ENCODE measurements around the gene HCFC1. TPM values are rescaled to one million over a fixed set of nuclear protein-coding genes. Genes with fewer than 3 reads are reported as not detected.

The HCFC1 gene
- total RNA-seq, 1 donor from 2014 or later, result 61.2 TPM

DNA sequence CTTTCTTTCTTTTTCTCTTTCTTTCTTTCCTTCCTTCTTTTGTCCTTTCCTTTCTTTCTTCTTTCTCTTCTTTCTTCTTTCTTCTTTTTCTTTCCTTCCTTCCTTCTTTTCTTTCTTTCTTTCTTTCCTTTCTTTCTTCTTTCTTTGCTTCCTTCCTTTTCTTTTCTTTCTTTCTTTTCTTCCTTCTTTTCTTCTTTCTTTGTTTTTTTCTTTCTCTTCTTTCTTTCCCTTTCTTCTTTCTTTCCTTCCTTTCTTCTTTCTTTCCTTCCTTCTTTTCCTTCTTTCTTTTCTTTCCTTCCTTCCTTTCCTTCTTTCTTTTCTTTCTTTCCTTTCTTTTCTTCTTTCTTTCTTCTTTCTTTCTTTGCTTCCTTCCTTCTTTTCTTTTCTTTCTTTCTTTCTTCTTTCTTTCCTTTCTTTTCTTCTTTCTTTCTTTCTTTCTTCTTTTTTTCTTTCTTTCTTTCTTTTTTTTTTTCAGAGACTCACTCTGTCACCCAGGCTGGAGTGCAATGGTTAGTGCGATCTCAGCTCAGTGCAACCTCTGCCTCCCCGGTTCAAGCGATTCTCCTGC lies 19.5 kb upstream of the HCFC1 start:
- Mint-ChIP-seq H3K9me3 (ENCODE audit: unreplicated experiment) (no peaks in the 10 kb centered on the region), H3K36me3 (ENCODE audit: low read depth, unreplicated experiment) (no peaks in the 10 kb centered on the region), H3K27me3 (ENCODE audit: low read depth, unreplicated experiment) (no peaks in the 10 kb centered on the region), H3K4me1 (ENCODE audit: low read depth, unreplicated experiment) (no peaks in the 10 kb centered on the region), H3K4me3 (ENCODE audit: unreplicated experiment) (no peak overlapping the region), H3K27ac (ENCODE audit: unreplicated experiment) (no peak overlapping the region)
- Histone ChIP-seq H4K20me1 (ENCODE audit: insufficient read depth, low read length) (no peaks in the 10 kb centered on the region), H3K4me1 (ENCODE audit: insufficient read depth, low read length) (no peaks in the 10 kb centered on the region), H3K79me2 (ENCODE audit: insufficient read depth, low read length) (no peaks in the 10 kb centered on the region), H3K4me3 (ENCODE audit: insufficient read depth, low read depth, low read length) (no peak overlapping the region), H3K9me3 (ENCODE audit: insufficient read depth, low read depth, low read length) (no peaks in the 10 kb centered on the region), H3K27ac (ENCODE audit: low read depth, low read length) (no peak overlapping the region), H3K4me2 (ENCODE audit: low read length) (no peak overlapping the region), H3K36me3 (ENCODE audit: insufficient read depth, low read length) (no peaks in the 10 kb centered on the region), H3K9ac (ENCODE audit: low read length) (no peak overlapping the region), H3K27me3 (ENCODE audit: insufficient read depth, low read length) (no peaks in the 10 kb centered on the region), H2AFZ (ENCODE audit: low read depth, low read length) (no peak overlapping the region)
- DNase-seq (ENCODE audit: low read depth) (no peak), FAIRE-seq (no peak)
- TF ChIP-seq, protein P1, sequence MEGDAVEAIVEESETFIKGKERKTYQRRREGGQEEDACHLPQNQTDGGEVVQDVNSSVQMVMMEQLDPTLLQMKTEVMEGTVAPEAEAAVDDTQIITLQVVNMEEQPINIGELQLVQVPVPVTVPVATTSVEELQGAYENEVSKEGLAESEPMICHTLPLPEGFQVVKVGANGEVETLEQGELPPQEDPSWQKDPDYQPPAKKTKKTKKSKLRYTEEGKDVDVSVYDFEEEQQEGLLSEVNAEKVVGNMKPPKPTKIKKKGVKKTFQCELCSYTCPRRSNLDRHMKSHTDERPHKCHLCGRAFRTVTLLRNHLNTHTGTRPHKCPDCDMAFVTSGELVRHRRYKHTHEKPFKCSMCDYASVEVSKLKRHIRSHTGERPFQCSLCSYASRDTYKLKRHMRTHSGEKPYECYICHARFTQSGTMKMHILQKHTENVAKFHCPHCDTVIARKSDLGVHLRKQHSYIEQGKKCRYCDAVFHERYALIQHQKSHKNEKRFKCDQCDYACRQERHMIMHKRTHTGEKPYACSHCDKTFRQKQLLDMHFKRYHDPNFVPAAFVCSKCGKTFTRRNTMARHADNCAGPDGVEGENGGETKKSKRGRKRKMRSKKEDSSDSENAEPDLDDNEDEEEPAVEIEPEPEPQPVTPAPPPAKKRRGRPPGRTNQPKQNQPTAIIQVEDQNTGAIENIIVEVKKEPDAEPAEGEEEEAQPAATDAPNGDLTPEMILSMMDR (IDR thresholded peaks at IDR 0.05; ENCODE audit: insufficient read depth, low read depth, low read length), result no peak
- no peak for TF ChIP-seq EZH2 (IDR thresholded peaks at IDR 0.05; ENCODE audit: insufficient read depth, low read length)

DNA sequence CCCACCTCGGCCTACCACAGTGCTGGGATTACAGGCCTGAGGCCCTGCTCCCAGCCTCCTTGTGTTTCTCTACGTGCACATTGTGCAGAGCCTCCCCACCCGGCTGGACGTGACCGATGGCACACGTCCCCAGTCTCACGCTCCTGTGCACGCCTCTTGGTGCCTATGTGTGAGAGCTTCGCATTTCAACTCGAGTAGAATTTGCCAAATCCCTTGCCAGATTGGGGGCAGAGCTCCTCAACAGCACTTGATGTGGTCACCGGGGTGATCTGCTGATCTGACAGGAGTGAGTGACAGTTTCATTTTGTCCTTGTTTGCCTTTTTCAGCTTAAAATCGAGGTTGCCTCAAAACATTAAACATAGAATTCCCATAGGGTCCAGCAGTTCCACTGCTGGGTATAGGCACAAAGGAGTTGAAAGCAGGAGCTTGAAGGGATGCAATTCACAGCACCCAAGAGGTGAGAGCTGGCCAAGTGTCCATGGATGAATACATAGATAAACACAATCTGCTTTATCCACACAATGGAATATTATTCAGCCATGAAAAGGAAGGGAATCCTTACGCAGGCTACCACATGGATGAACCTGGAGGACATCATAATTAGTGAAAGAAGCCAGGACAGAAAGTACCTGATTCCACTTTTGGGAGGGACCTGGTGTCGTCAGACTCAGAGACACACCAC lies 18.5 kb upstream of the HCFC1 start:
- H3K9me3 Mint-ChIP-seq (ENCODE audit: unreplicated experiment), result no peaks in the 10 kb centered on the region
- H3K4me1 ChIP-seq (ENCODE audit: insufficient read depth, low read length), result no peaks in the 10 kb centered on the region
- H4K20me1 ChIP-seq (ENCODE audit: insufficient read depth, low read length), result no peaks in the 10 kb centered on the region
- H3K36me3 ChIP-seq (ENCODE audit: insufficient read depth, low read length), result no peaks in the 10 kb centered on the region
- H3K9me3 ChIP-seq (ENCODE audit: insufficient read depth, low read depth, low read length), result no peaks in the 10 kb centered on the region
- TF ChIP-seq, protein P1 (IDR thresholded peaks at IDR 0.05; ENCODE audit: insufficient read depth, low read depth, low read length), result no peak
- TF ChIP-seq EZH2 (IDR thresholded peaks at IDR 0.05; ENCODE audit: insufficient read depth, low read length), result no peak
- H3K4me3 Mint-ChIP-seq (ENCODE audit: unreplicated experiment), result no peak overlapping the region
- H3K27me3 ChIP-seq (ENCODE audit: insufficient read depth, low read length), result no peaks in the 10 kb centered on the region
- no peak overlapping the region for H3K9ac ChIP-seq (ENCODE audit: low read length)
- no peaks in the 10 kb centered on the region for H3K79me2 ChIP-seq (ENCODE audit: insufficient read depth, low read length)
- H3K4me3 ChIP-seq (ENCODE audit: insufficient read depth, low read depth, low read length), result no peak overlapping the region
- H2AFZ ChIP-seq (ENCODE audit: low read depth, low read length), result no peak overlapping the region
- DNase-seq (ENCODE audit: low read depth) (no peak), FAIRE-seq (peak; percentile 54)
- H3K27ac Mint-ChIP-seq (ENCODE audit: unreplicated experiment), result no peak overlapping the region
- H3K36me3 Mint-ChIP-seq (ENCODE audit: low read depth, unreplicated experiment), result no peaks in the 10 kb centered on the region
- H3K27me3 Mint-ChIP-seq (ENCODE audit: low read depth, unreplicated experiment), result no peaks in the 10 kb centered on the region
- H3K4me1 Mint-ChIP-seq (ENCODE audit: low read depth, unreplicated experiment), result no peaks in the 10 kb centered on the region
- no peak overlapping the region for H3K4me2 ChIP-seq (ENCODE audit: low read length)
- H3K27ac ChIP-seq (ENCODE audit: low read depth, low read length), result no peak overlapping the region

DNA sequence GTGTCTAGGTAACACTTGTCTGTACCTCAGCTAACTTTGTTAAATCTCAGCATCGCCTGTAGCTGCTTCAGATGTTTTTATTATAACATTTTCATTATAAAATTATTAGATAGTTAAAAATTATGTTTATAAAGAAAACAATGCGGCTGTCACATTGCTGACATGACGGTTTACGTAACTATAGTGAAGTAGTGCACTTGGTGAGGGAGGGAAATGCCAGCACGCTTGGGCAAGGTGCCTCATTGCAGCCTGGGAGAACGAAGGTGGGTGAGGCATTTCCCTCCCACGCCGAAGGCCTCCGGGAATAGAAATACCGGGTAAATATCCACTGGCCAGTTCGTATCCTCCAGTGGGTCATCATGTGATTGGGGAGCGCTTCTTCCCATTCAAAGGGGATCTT lies 16.9 kb upstream of the HCFC1 start:
- Mint-ChIP-seq H3K9me3 (ENCODE audit: unreplicated experiment) (no peaks in the 10 kb centered on the region), H3K4me1 (ENCODE audit: low read depth, unreplicated experiment) (no peaks in the 10 kb centered on the region)

More for the DNA sequence above, 16.9 kb upstream of the HCFC1 start:
- DNase-seq (ENCODE audit: low read depth), result no peak
- H4K20me1 ChIP-seq (ENCODE audit: insufficient read depth, low read length), result no peaks in the 10 kb centered on the region
- no peaks in the 10 kb centered on the region for H3K79me2 ChIP-seq (ENCODE audit: insufficient read depth, low read length)
- H2AFZ ChIP-seq (ENCODE audit: low read depth, low read length), result no peak overlapping the region
- no peaks in the 10 kb centered on the region for H3K27me3 ChIP-seq (ENCODE audit: insufficient read depth, low read length)
- Mint-ChIP-seq H3K4me3 (ENCODE audit: unreplicated experiment) (no peak overlapping the region), H3K27me3 (ENCODE audit: low read depth, unreplicated experiment) (no peaks in the 10 kb centered on the region), H3K36me3 (ENCODE audit: low read depth, unreplicated experiment) (no peaks in the 10 kb centered on the region), H3K27ac (ENCODE audit: unreplicated experiment) (no peak overlapping the region)
- TF ChIP-seq, protein P1 (IDR thresholded peaks at IDR 0.05; ENCODE audit: insufficient read depth, low read depth, low read length), result no peak
- TF ChIP-seq EZH2 (IDR thresholded peaks at IDR 0.05; ENCODE audit: insufficient read depth, low read length), result no peak
- no peak overlapping the region for H3K27ac ChIP-seq (ENCODE audit: low read depth, low read length)
- no peaks in the 10 kb centered on the region for H3K9me3 ChIP-seq (ENCODE audit: insufficient read depth, low read depth, low read length)
- H3K36me3 ChIP-seq (ENCODE audit: insufficient read depth, low read length), result no peaks in the 10 kb centered on the region
- H3K4me2 ChIP-seq (ENCODE audit: low read length), result no peak overlapping the region
- no peak overlapping the region for H3K4me3 ChIP-seq (ENCODE audit: insufficient read depth, low read depth, low read length)
- FAIRE-seq, result no peak
- H3K4me1 ChIP-seq (ENCODE audit: insufficient read depth, low read length), result no peaks in the 10 kb centered on the region
- H3K9ac ChIP-seq (ENCODE audit: low read length), result no peak overlapping the region
